GM12801 (cell line): ENCODE measurements around the gene BPIFB4.

Source experiments
- CTCF ChIP-seq: IDR thresholded peaks from one replicate; pipeline ENCODE4 v1.5.1; 2011; ENCODE audit warnings: control low read depth; ENCODE audit not compliant: insufficient read length; ENCODE audit errors: extremely low read depth

BPIFB4 gene

GRCh38 chr20:33148040-33148439 lies 68.6 kb downstream of the BPIFB4 start:
- TF ChIP-seq CTCF, result no peak

- TF ChIP-seq CTCF, result no peak
These were observed 74.8 kb downstream of the BPIFB4 start for GRCh38 chr20:33154252-33154651.

- TF ChIP-seq CTCF, result no peak
These were observed 79.4 kb downstream of the BPIFB4 start for GRCh38 chr20:33158637-33159385.

- no peak for TF ChIP-seq CTCF
These were observed 80.3 kb downstream of the BPIFB4 start for GRCh38 chr20:33159713-33160112.

GRCh38 chr20:33160681-33161080 lies 81.2 kb downstream of the BPIFB4 start:
- TF ChIP-seq CTCF, result no peak
